Activated naive CD4-positive, alpha-beta T cell (primary cell): ENCODE measurements around the gene AKAP12.
"Not testable (repeated sequence)": the region's sequence is repeated elsewhere in the genome, so short reads cannot be mapped to it uniquely, and the experiment has no call there.

Source experiments
- DNase-seq, 4 experiments: peaks; one replicate each; lab custom pipeline; 2025; lab: John Stamatoyannopoulos, UW

The AKAP12 gene

DNA sequence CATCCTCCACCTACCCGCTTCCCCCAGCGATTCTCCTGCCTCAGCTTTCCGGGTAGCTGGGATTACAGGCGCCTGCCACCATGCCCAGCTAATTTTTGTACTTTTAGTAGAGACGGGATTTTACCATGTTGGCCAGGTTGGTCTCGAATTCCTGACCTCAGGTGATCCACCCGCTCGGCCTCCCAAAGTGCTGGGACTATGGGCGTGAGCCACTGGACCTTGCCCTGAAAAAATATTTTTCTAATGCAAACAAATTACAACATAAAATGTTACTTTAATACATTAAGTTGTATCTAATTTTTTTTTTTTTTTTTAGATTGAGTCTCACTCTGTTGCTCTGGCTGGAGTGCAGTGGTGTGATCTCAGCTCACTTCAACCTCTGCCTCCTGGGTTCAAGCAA is 142.9 kb downstream of the AKAP12 start:
- not testable (repeated sequence) for DNase-seq

DNA sequence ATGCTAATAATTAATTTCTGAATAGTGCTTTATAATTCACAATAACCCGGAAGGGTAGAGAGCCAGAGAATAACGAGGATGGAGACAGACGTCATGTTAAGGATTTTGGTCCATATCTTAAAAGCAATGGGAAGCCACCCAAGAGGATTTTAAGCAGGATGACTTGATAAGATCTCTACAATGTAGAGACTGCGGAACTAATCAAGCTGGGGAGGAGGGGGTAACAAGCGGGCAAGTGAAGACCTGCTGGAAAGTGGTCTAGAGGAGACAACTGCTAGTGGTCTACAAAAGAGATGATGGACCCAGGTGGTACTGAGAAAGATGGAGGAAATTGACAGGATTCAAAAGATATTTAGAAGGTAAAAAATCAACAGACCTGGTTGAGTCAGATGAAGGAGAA is 144.4 kb downstream of the AKAP12 start:
- DNase-seq = no peak

DNA sequence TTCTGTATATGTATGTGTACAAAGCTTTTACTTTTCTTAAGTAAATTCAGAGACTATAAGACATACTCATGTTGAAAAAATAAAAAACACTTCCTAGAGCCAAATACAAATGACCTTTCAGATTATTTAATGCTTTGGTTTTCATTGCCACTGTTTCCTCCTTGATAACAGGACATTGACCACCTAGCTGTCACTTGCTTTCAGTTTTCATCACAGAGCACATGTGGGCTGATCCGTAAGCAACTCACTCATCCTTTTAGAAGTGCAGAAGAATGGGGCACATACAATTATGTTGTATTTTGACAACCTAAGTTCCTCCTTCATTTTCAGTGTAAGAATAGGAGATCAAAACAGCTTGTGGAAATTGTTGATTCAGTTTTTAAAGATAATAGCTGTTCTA is 145.4 kb downstream of the AKAP12 start:
- no peak for DNase-seq

DNA sequence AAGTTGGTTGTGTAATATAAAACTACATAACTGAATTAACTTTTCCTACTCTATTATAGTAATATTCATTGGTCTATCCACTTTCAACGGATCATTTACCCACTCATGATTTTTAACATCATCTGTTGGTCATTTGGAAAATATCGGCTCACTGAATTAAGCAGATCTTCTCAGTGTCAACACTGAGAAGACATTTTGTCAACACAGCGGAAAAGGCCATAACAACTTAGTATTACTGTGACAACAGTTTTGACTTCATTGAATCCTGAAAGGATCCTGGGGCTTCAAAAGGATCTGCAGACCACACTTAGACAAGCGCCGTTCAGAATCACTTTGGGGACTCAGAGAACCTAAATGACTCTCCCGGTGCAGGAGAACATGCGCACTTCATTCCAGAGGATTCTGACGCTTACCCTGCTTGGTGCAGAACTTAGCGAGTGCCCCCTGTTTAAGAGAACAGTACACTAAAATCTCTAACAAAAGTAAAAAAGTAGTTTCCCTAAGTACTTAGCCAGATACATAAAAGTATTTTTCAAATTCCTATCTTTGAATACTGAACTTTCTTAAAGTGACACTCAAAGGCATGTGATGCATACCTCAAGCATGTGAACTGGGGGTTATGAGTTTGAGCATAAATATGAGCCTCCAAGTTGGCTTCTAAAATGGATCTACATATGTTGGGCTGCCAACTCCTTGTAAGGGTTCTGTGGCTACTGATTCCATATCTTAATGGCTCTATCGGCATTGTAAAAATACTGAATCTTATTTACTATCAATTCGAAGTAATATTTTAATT is 147.6 kb downstream of the AKAP12 start:
- DNase-seq = no peak

DNA sequence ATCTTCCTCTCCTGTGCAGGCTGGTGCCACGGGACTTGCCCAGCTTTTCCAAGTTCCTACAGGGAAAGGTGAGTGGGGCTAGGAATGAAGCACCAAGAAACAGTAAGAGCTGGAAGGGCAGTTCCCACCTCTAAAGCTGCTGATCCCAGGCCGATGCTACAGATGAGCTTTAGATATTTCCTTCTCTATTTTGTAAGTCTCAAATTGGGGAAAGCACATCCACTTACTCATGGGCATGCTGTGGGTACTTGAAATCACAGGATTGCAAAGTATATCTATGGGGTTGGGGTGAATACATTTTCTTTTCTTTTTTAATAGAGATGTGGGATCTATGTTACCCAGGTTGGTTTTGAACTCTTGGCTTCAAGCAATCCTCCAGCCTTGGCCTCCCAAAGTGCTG is 148.5 kb downstream of the AKAP12 start:
- no peak for DNase-seq

DNA sequence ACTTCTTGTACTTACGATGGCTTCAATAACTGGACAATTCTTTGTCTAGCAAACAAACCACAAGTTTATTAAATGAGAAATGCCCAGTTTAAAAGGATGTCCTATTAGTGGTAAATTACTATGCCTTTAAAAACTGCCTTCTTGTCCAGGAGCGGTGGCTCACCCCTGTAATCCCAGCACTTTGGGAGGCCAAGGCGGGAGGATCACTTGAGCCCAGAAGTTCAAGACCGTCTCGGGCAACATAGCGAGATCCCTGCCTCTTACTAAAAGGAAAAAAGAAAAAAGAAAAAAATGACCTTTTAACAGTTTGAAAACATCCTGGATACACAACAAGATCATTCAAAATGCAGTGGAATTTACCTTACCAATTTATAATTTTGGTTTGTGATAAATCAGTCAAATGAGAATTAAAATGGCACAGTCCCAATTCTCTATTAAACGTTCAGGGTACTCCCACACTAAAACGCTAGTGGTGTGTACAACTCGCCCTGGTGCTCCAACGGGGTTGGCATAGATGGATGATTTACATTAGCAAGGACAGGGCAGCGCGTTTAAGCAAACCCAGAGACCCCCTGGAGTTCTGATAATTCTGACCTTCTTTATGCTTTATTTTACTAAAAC is 149.3 kb downstream of the AKAP12 start:
- no peak for DNase-seq

DNA sequence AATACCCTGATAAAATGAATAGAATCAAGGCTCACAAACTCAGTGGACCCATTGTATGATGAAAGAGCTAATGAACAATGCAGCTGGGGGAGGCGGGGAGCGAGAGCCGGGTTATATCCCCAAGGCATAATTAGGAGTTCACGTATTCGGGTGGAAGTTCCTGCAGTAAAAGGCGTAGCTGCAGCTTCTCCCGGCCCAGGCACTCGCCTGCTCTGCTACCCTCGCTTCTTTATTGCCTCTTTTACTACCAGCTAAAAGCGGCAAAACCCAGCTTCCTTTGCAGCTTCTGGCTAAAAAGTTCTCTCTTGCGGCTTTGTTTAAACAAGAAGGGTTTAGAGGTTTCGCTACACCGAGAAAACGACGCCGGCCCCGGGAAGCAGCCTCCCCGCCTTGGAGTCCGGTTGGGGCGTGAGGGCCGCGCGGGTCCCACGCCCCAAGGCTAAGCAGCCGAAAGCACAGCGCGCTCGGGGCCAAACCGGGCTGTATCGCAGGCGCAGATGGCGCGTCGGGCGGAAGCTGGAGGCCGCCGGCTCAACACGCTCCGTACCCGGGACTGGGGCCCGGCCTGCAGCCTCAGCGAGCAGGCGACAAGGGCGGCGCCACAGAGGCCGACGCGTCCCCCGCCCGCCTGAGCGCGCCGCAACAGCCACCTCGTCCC is 150.0 kb downstream of the AKAP12 start:
- no peak for DNase-seq

DNA sequence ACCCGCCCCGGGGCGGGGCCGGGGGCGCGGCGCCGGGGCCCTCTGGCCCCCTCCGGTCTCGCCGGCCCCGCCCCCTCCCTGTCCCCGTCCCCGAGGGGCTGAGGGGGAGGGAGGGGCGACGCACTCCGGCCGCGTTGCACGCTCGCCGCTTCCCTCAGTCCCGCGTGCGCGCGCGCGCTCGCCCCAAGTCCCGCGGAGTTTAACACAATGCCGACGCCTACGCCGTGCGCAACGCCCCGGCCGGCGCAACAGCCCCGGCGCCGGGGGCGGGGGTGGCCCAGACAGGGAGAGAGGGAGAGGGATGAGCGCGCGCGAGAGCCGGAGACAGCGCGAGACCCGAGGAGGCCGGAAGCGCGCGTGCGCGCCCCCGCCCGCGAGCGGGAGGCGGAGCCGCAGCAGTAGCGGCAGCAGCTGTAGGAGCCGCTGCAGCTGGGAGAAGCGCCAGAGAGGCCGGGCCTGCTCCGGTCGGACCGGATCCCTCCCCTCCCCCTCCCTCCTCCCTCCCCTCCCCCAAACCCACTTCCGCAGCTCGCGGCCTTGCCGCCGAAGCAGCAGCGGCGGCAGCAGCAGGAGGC is 150.6 kb downstream of the AKAP12 start:
- peak; percentile 90 to 97 (median 92) for DNase-seq

DNA sequence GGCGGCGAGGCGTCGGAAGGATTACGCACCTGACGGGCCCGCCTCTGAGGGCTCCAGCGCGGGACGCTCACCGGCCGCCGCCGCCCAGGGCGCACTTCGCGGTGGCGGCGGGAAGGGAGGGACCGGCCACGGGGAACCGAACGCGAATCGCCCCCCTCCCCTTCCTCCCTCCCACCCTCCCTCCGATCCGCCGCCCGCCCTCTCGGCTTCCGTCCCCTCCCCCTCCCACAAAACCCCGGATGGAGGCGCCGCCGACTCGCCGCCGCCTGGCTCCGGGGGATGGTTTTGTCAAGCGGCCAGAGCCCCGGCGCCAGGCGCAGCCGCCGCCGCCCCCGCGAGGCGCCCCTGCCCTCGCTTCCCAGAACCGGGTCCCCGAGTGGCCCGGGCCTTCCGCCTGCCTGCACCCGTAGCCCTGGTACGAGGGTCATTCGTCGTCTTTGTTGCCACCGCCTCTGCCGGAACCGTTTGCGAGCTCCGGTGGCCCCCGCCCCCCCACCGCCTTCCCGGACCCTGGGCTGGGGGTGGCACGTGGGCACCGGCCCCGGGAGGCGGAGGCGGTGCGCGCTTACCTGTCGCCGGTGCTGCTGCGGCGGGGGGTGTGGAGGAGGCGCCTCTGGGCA is 151.2 kb downstream of the AKAP12 start:
- DNase-seq = peak; percentile 60 to 81 (median 71)

DNA sequence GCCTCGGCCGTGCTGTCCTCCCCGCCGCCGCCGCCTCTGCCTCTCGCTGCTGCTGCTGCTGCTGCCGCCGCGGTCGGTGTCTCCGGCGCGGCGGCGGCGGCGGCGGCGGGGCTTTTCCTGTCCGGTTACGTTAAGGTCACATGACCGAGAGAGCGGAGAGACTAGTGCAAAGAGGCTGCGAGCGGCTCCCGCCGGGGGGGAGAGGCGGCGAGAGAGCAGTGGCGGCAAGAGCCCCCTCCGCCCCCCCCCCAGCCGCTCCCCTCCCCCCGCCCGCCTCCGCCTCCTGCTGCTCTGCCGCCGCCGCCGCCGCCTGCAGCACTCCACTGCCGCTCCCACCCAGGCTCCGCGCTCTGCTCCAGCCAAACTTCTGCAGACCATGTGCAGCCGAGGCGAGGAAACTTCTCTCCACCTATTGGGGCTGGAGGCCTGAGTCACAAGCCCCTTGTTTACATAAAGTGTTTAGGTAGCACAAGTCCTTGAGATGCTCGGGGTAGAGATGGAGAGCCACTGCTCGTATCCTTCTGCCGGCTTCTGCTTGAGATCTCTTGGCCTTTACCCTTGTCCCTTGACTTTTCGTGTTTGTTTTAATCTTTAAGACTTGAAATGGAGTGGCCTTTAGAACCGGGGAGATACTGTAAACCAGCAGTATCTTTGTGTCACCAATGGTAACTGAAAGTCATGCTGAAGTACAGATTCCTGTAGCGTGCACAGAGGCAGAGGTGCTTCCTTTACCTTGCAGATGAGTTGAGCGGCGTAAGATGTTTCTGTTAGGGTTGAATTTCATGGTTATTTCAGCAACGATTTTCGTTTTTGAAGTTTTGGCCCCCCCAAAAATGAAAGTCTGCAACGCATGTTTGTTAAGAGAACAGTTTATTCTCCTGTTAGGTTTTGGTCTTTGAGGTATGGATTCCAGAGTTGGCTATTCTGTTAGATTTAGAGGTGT is 152.0 kb downstream of the AKAP12 start, which contains the start of gene ZBTB2:
Gene ZBTB2, minus strand, starts transcription at position 89 of the 943 bp plus-strand sequence. CDS start 17,922 bp downstream, outside the sequence.
- peak; percentile 33 to 61 (median 52) for DNase-seq

DNA sequence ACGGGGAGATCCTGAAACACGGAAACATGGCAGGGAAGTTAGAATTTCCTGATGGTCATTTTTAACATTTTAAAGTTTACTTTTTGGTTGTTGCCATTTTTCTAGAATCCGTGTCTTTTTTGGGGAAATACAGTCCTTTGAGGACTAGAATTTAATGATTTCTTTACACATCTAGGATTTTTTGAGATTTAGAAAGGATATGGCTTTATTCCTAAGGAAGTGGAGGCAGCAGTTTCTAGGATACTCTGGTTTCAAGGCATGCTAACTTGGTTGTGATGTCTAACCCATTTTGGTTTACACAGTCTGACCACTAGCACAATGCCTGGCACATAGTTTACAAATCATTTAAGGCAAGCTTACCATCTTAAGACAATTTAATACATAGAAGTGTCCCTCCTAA is 152.7 kb downstream of the AKAP12 start:
- DNase-seq = no peak

DNA sequence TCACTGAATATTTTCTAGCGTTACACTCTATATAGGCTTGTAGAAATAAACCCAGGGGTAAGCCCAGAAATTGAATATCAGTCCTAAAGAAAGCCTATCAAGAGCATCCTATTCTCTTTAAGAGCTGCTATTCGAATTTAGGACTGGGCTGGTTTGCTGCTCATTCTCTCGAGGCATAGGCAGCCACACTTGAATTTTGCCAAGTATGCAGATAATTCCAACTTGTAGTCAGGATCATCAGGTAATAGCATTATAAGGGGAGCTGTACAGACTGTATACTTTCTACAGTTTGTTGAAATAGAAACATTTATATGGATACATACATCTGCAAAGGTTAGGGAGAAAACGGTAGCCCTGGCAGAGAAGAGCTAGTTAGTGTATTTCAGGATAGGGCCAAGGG is 153.6 kb downstream of the AKAP12 start:
- no peak for DNase-seq

DNA sequence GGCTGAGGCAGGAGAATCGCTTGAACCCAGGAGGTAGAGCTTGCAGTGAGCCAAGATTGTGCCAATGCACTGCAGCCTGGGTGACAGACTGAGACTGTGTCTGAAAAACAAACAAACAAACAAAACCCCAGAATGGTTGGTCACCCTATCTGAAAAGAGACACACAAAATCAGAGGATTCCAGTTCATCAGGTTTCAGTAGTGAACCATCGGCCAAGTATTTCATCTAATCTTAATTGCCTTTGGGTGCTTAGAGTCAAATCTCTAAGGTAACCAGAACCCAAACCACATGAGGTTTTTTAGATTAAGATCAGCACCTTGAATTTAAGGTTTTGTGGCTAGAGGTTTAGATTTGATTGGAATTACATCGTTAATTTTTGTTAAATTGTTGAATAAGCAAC is 159.9 kb downstream of the AKAP12 start:
- no peak for DNase-seq

DNA sequence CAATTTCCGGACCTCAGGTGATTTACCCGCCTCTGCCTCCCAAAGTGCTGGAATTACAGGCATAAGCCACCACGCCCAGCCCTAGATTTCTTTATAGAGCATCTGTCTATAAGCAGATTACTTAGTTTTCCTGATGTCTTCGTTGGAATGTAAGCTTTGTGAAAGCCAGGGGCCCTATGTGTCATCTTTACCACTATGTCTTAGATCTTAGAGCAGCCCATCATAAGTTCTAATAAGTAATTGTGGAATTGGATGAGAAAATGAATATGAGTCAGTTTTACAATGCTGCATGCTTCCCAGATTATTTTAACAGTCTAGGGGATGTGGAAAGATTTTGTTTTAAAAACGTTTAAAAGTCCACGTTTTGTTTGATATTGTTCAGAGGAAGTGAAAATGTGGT is 160.7 kb downstream of the AKAP12 start:
- DNase-seq = no peak

DNA sequence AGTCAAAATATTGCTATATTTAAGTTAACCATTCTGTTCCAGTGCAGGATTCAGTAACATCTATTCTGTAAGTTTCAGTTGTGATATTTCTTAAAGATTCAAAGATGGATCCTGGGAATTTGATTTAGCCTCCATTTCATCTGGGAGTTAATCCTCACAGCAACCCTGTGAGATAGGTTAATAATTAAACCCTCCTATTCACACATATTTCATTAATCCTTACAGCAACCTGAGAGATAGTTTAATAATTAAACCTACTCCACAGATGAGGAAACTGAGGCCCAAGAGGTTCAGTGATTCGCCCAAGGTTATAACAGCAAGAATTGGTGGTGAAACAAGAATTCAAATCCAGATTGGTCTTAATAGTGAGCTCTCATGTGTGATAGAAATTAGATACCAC is 162.5 kb downstream of the AKAP12 start:
- no peak for DNase-seq

DNA sequence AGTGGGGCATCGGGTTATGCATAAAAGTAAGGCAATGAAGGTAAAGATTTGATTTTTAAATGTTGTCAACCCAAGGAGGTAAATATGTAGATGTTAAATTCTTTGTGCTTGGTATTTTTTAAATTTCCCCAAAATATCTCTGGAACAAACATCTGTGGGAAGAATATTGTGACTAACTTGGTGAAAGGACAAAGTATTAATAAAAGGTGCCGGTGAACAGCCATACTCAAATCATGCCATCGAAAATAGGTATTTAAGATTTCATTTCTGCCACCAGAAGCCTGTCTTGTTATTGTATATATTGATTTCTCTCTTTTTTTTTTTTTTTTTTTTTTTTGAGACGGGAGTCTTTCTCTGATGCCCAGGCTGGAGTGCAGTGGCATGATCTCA is 164.1 kb downstream of the AKAP12 start:
- no peak for DNase-seq
